K562 (cell line): Measurements from ENCODE around the gene DNAJB6. TPM values are rescaled to one million over a fixed set of nuclear protein-coding genes. Genes with fewer than 3 reads are reported as not detected.

Experiments used
- AFF1 ChIP-seq, 2 experiments: fragments of 450-650 bp; IDR thresholded peaks; 2 replicates each; pipeline ENCODE4 v1.6.1; 2018; ENCODE audit warnings: mild to moderate bottlenecking in 2 of 2, low read depth in 1 of 2; ENCODE audit not compliant: partially characterized antibody in 2 of 2
- ARID1B ChIP-seq: fragments of 450-650 bp; IDR thresholded peaks from 2 replicates; pipeline ENCODE4 v1.6.1; 2016; ENCODE audit warnings: antibody characterized with exemption, mild to moderate bottlenecking, inconsistent platforms
- C11orf30 ChIP-seq: fragments of 450-650 bp; IDR thresholded peaks from 2 replicates; pipeline ENCODE4 v1.6.1; 2016; ENCODE audit warnings: low read depth, mild to moderate bottlenecking
- DMBX1 ChIP-seq: fragments of 250-450 bp; sonication (Bioruptor Pico); IDR thresholded peaks from 2 replicates; pipeline ENCODE4 v1.8.0; 2022; ENCODE audit warnings: inconsistent platforms, mild to moderate bottlenecking, moderate library complexity, borderline replicate concordance
- FOXM1 ChIP-seq, 2 experiments: fragments of 450-650 bp in 1 of 2; sonication (generic) in 1 of 2; formaldehyde crosslinking in 1 of 2; IDR thresholded peaks; 2 replicates each; pipeline versions ENCODE4 v1.6.1 to v1.9.0; 2017 to 2022; ENCODE audit warnings: low read depth in 2 of 2, mild to moderate bottlenecking in 2 of 2, missing genetic modification reagents in 1 of 2, moderate library complexity in 1 of 2
- JUN ChIP-seq, 2 experiments: sonication (generic) in 1 of 2; formaldehyde crosslinking in 1 of 2; IDR thresholded peaks; 2 replicates each; pipeline versions ENCODE4 v1.6.1 to v1.8.0; 2012 to 2022; ENCODE audit warnings: borderline replicate concordance in 2 of 2, mild to moderate bottlenecking in 2 of 2, improper control_type of control experiment in 1 of 2, low read depth in 1 of 2, low read length in 1 of 2, missing genetic modification reagents in 1 of 2
- MAFF ChIP-seq: IDR thresholded peaks from 2 replicates; pipeline ENCODE4 v1.6.1; 2012; ENCODE audit warnings: low read length, improper control_type of control experiment
- MXD1 ChIP-seq: fragments of 250-450 bp; sonication (Bioruptor Pico); IDR thresholded peaks from 2 replicates; pipeline ENCODE4 v1.8.0; 2021; ENCODE audit warnings: borderline replicate concordance, mild to moderate bottlenecking, moderate library complexity; ENCODE audit not compliant: poor library complexity, severe bottlenecking
- NEUROD1 ChIP-seq: fragments of 150-350 bp; IDR thresholded peaks from 2 replicates; pipeline ENCODE4 v1.6.1; 2014; ENCODE audit warnings: borderline replicate concordance, low read length, low read depth; ENCODE audit not compliant: partially characterized antibody
- PATZ1 ChIP-seq: fragments of 250-450 bp; sonication (Bioruptor Pico); IDR thresholded peaks from 2 replicates; pipeline ENCODE4 v1.5.0; 2020; ENCODE audit warnings: mild to moderate bottlenecking, borderline replicate concordance
- PML ChIP-seq: IDR thresholded peaks from 2 replicates; pipeline ENCODE4 v1.6.1; 2012; ENCODE audit warnings: low read length, inconsistent platforms
- POLR2AphosphoS5 ChIP-seq: IDR thresholded peaks from 2 replicates; pipeline ENCODE4 v1.6.1; 2011; ENCODE audit warnings: mild to moderate bottlenecking, low read depth, low read length, moderate library complexity; ENCODE audit not compliant: control insufficient read depth, insufficient read depth
- RAD51 ChIP-seq: fragments of 450-650 bp; IDR thresholded peaks from 2 replicates; pipeline ENCODE4 v1.7.1; 2016; ENCODE audit warnings: low read depth, mild to moderate bottlenecking, borderline replicate concordance
- RFX7 ChIP-seq: fragments of 250-450 bp; sonication (Bioruptor Pico); IDR thresholded peaks from 2 replicates; pipeline ENCODE4 v1.5.1; 2021; ENCODE audit warnings: mild to moderate bottlenecking
- SOX6 ChIP-seq: fragments of 450-650 bp; IDR thresholded peaks from 2 replicates; pipeline ENCODE4 v1.6.1; 2014; ENCODE audit warnings: mild to moderate bottlenecking
- ZBTB2 ChIP-seq: fragments of 450-650 bp; IDR thresholded peaks from 2 replicates; pipeline ENCODE4 v1.6.1; 2016; ENCODE audit warnings: antibody characterized with exemption
- ZBTB7A ChIP-seq: IDR thresholded peaks from 2 replicates; pipeline ENCODE4 v1.6.1; 2011; ENCODE audit warnings: low read depth, mild to moderate bottlenecking, low read length, moderate library complexity, borderline replicate concordance; ENCODE audit not compliant: control insufficient read depth
- ZKSCAN3 ChIP-seq: fragments of 250-450 bp; sonication (Bioruptor Pico); IDR thresholded peaks from 2 replicates; pipeline ENCODE4 v1.4.0; 2020
- polyA plus RNA-seq, 8 experiments: library from polyadenylated mRNA; depleted of rRNA in 4 of 8; stranded (reverse) in 5 of 8; unstranded in 3 of 8; fragments of >200 nt; fragmentation: Nextera tagmentation in 2 of 8; fragmentation: Illumina TruSeq in 1 of 8; extraction: Ambion mirVana in 2 of 8; extraction: Trizol in 1 of 8; gene quantifications; 2 replicates each; pipeline versions ENCODE4 v1.2.1 to v1.2.3, GENCODE V29; 2011 to 2014; ENCODE audit warnings: inconsistent platforms in 1 of 8, missing spikeins in 1 of 8
- total RNA-seq, 7 experiments: library from RNA; depleted of rRNA in 6 of 7; stranded (reverse); fragments of >200 nt in 6 of 7; fragmentation: Illumina TruSeq in 2 of 7; extraction: Trizol in 2 of 7; gene quantifications; 2 replicates each; pipeline versions ENCODE4 v1.2.1 to v1.2.3, GENCODE V29; 2011 to 2021; ENCODE audit warnings: low replicate concordance in 1 of 7

Gene DNAJB6
- total and polyA plus RNA-seq, 9 of the 15 experiments (the other 6 are each of a cell fraction or from before 2014, with no cell fraction given): 84.5 to 158 (median 135) TPM

- TF ChIP-seq PML (0 out of 2 replicates have a peak, but pooled peaks have one; percentile 28), SOX6 (peak; percentile 93), RFX7 (CRISPR knock-in tag) (0 out of 2 replicates have a peak, but pooled peaks have one; percentile 46), FOXM1 (IDR thresholded peaks at IDR 0.05; ENCODE audit: low read depth) (no peak), FOXM1 (CRISPR knock-in tag; IDR thresholded peaks at IDR 0.05; ENCODE audit: low read depth) (no peak), AFF1 (IDR thresholded peaks at IDR 0.05; ENCODE audit: low read depth in 1 of 2, partially characterized antibody in 2 of 2) (peak in 1 of 2 experiments; percentile 86), ZBTB2 (peak; percentile 87; the same call in 1 of the 2 replicates), PATZ1 (CRISPR knock-in tag) (no peak), ZBTB7A (peak; percentile 53; the same call in 1 of the 2 replicates), POLR2AphosphoS5 (peak; percentile 63; the same call in 1 of the 2 replicates), ZKSCAN3 (no peak), C11orf30 (peak; percentile 82; the same call in 1 of the 2 replicates), MAFF (peak; percentile 63), ARID1B (peak; percentile 96), DMBX1 (peak; percentile 79), MXD1 (CRISPR knock-in tag) (peak; percentile 92), RAD51 (peak; percentile 86), JUN (IDR thresholded peaks at IDR 0.05; ENCODE audit: borderline replicate concordance, low read depth, low read length) (peak; percentile 99), JUN (CRISPR knock-in tag; IDR thresholded peaks at IDR 0.05; ENCODE audit: borderline replicate concordance) (no peak), NEUROD1 (peak; percentile 86)
These were observed 68.2 kb downstream of the DNAJB6 start (continued) for GRCh38 chr7:157404845-157405481.
